HG03103 (cell line): ENCODE data around the gene KCNMB2.
"Not testable (repeated sequence)": the region's sequence is repeated elsewhere in the genome, so short reads cannot be mapped to it uniquely, and the experiment has no call there.

ENCODE experiments used
- ATAC-seq: cut with Tn5 transposase; IDR thresholded peaks from one replicate; pipeline ENCODE4 v1.9.1; 2021; ENCODE audit warnings: low read depth; ENCODE audit not compliant: unreplicated experiment

KCNMB2 gene

DNA sequence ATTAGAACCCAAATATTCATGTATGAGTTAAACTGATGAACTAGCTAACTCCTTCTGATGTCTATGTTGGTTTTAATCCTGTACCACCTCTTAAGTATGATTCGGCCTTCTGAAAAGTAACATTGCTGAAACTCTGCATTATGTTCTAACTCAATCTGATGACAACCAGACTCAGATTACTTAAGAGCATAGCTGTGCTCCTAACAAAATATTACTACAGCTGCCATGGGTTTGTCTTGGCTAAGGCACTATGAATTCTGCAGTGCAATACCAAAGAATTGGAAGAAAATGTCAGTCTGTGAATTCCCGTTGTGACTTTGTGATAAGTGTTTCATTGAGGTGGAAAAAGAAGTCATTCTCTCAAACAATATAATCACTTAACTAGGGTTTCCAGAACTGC lies 311.0 kb downstream of the KCNMB2 start:
- ATAC-seq = no peak

DNA sequence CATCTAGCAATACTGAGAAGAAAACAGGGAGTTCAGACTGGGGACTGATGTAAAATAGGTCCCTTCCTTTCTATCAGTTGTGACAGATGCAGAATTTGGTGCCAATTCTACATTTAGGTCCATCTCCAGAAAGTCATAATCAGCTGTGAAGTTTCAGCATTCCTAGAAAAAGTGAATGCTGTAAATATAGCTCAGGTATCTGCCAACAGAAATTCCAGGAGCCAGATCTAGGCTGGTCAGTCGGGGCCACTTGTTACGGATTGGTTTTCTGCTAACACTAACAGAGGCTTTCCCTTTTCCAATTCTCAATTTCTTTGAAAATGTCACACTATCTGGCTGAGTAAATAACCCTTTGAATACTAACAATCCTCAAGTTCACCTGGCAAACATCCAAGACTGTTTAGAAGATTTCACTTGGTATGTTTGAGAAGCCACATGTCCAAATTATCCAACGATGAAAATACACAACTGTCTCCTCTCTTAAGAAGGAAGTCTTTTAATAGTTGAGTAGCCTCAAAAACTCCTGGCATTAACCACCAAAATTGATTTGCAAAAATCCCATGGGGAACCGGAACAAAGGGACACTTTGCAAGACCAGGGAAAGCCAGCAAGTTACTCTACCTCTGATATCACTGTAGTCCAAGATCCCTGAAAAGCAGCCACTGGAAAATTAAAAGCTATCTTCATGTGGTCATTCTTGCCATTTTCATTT lies 313.1 kb downstream of the KCNMB2 start:
- ATAC-seq = no peak

GRCh38 chr3:178850450-178851190 lies 314.4 kb downstream of the KCNMB2 start:
- no peak for ATAC-seq

- no peak for ATAC-seq
Observed at GRCh38 chr3:178851564-178851963, 315.3 kb downstream of the KCNMB2 start.

- no peak for ATAC-seq
Observed at GRCh38 chr3:178856804-178857203, 320.6 kb downstream of the KCNMB2 start.

- no peak for ATAC-seq
Observed at GRCh38 chr3:178859386-178859785, 323.1 kb downstream of the KCNMB2 start.

DNA sequence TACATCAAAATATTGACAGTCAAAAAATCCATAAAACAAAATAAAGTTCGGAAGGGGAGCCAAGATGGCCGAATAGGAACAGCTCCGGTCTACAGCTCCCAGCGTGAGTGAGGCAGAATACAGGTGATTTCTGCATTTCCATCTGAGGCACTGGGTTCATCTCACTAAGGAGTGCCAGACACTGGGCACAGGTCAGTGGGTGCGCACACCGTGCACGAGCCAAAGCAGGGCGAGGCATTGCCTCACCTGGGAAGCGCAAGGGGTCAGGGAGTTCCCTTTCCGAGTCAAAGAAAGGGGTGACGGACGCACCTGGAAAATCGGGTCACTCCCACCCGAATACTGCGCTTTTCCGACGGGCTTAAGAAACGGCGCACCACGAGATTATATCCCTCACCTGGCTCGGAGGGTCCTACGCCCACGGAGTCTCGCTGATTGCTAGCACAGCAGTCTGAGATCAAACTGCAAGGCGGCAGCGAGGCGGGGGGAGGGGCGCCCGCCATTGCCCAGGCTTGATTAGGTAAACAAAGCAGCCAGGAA lies 323.7 kb downstream of the KCNMB2 start:
- not testable (repeated sequence) for ATAC-seq

- ATAC-seq = no peak
Observed at GRCh38 chr3:178868681-178869080, 332.4 kb downstream of the KCNMB2 start.

DNA sequence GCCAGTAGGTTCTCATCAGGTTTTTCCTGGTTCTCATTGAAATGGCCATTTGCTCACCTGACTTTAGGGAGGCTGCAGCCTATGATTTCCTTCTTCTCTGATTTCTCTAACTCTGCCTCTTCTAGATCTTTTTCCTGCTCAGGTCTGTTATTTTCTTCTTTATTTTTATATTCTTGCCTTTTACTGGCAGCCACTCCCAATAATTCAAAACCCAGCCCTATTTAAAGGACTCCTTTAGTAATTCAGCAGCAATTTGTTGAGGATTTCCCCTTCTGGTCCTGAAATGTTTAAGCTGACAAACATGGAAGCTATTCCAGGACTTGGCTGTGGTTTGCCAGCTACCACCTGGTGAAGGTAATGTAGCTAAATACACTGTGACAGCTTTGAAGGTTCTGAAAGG lies 333.8 kb downstream of the KCNMB2 start:
- no peak for ATAC-seq

DNA sequence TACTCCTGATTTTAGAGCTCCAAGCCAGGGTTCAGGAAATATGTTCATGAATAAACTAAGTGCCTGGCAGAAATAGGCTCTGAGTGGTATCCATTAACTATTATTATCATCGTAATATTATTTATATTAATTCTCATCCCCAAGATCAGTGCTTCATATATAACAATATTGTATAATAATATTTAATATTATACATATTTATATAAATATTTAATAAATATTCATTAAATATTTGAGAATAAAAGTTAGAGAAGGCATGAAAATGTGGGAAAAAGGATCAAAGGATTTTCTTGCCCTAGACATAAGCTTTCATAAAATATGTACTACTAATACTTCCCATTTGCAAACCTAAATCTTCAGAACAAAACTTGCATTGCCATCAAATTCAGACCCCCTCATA lies 338.9 kb downstream of the KCNMB2 start:
- no peak for ATAC-seq

DNA sequence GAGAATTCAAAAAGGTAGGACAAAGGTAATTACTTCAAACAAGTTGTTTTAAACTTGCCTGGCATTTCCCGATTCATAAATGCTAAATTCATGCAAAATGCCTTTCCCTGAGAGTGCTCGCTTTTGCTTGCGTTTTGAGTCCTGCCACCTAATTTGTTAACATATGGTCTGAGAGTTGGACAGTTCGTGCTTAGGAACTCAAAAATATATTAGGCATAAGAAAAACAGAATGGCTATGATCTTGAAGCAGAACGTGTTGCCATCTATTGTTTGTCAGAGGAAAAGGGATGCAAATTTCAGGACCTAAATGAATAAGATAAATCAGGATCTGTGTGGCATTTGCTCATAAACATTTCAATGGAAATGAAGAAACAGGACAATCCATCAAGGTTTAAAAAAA lies 339.6 kb downstream of the KCNMB2 start:
- ATAC-seq = no peak

- ATAC-seq = no peak
Observed at GRCh38 chr3:178880274-178880673, 344.0 kb downstream of the KCNMB2 start.
